GM18861 (cell line): ENCODE results near the gene LRMDA.

Source experiments
- ATAC-seq: cut with Tn5 transposase; IDR thresholded peaks from one replicate; pipeline ENCODE4 v1.9.1; 2021; ENCODE audit not compliant: unreplicated experiment

Gene LRMDA

GRCh38 chr10:76033457-76034196, 602.2 kb downstream of the LRMDA start:
- no peak for ATAC-seq

DNA sequence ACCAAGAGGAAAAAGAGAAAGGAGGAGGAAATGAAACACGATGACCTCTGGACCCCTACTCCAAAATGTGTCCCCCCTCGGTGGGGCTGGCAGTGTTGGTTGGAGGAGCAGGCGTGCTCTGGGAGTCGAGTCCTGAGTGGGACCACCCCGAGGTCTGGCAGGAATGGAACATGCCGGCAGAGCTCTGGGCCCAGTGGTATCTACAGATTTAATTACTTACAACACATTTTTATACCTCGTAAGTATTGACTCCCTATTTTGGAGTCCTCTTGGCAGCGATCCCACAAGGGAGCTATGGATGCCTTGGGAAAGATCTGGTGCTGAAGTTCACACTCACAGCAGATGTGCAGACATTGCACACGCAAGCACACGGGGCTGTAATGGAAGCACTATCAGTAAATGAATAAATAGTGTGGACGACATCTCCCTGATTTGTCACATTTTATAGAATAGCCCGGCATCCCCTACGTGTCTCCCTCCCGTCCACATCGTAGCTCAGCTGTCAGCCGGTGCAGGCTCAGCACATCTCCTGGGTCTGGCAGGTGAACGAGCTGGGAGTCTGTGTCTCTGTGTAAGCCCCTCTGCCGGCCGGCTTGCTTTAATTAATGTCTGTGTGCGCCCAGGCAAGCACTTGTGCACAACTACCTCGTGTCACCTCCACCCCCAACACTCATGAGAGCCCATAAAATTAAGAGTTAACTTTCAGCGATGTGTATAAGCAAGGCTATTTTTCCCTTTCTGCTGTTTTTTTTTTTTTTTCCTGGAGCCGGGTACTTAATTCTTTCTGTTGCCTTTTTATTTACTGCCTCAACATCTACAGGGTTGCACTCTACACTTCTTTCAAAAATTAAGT, 603.2 kb downstream of the LRMDA start:
- no peak for ATAC-seq

DNA sequence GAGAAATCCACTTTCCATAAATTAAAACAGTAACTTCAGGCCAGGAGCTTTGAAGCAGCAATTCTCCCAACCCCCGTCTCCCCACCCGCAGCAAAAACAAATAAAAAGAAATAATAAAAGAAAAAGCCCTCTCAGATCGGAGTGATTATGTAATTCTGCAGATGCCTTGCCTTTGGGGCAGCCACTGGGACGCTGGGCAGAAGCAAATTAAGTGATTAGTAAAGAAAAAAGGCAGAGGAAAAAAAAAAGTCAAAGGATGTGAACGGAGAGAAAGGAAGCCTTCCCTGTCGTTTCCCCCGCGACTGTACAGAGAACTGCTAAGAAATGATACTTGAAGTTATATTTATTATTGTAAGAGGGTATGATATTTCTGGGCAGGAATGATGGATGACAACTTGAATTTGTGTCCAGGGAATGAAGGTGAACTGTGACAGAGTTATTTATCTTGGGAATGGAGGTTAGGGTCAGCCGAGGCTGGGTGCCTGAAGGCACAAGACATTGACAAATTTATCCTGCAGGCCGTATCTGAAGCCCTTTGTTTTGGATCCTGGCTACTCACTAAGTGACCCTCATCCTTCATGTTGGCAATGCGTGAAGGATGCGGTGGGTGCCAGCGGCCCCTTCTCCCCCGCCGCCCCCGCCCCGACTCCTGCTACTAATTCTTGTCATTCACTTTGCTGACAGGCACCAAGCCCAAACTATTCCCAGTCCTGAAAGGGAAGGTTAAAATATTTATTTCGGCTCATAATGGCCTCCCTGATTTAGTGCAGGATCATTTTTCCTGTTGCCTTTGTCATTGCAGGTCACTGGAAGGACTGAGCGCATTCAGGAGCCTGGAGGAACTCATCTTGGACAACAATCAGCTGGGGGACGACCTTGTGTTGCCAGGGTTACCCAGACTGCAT, 604.0 kb downstream of the LRMDA start:
- no peak for ATAC-seq

GRCh38 chr10:76036111-76036940, 604.9 kb downstream of the LRMDA start:
- ATAC-seq: peak; percentile 57

DNA sequence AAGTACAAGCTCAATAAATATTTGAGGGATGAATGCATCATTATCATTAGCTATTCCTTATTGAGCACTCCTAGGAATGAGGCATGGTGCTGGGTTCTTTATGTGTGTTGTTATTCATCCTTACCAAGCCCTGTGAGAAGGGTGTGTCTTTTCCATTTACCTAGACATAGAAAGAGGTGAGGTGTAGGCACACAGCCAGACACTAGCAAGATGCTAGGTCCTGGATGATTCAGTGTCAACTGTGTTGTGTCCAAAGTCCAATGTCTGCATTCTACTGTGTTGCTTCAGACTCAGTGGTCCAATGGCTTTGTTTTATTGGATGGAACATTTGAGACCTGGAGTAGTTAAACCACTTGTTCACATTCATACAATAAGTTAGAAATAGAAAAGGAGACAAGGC, 605.5 kb downstream of the LRMDA start:
- no peak for ATAC-seq

DNA sequence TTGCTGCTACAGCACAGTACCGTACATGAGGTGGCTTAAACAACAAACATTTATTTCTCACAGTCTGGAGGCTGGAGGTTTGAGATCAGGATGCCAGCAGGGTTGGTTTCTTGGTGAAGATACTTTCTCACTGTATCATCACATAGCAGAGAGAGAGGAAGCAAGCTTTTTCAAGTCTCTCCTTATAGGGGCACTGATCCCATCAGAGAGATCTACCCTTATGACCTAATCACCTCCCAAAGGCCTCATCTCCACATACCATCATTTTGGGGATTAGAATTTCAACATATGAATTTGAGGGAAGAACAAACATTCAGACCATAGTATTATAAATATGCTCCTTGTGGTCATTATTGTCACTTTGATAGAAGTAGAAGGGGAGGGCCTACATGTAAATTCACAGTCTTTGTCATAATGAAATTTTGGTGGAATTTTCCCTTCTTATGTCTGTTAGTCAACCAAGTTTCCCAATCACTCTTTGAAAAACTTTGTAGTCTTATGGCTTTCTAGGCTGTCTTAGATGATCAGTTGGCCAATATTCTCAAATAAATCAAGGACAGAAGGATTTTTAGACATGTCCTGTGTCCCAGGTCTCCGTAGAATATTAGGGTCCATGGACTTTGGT, 606.2 kb downstream of the LRMDA start:
- ATAC-seq: no peak

DNA sequence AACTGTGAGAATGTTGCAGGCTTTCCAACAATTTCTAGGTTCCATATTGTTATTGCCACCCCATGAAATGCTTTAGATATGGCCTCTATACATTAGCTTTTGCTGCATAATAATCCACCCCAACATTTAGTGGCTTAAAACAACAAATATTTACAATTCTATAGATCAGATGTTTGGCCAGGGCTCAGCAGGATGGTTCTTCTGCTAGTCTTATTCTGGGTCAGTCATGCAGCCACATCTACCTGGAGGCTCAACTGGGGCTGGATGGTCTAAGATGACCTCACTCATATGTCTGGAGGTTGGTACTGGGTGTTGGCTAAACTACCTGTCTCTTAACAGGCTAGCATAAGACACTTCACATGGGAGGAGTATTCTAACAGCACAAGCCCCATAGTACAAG, 607.3 kb downstream of the LRMDA start:
- ATAC-seq: no peak

DNA sequence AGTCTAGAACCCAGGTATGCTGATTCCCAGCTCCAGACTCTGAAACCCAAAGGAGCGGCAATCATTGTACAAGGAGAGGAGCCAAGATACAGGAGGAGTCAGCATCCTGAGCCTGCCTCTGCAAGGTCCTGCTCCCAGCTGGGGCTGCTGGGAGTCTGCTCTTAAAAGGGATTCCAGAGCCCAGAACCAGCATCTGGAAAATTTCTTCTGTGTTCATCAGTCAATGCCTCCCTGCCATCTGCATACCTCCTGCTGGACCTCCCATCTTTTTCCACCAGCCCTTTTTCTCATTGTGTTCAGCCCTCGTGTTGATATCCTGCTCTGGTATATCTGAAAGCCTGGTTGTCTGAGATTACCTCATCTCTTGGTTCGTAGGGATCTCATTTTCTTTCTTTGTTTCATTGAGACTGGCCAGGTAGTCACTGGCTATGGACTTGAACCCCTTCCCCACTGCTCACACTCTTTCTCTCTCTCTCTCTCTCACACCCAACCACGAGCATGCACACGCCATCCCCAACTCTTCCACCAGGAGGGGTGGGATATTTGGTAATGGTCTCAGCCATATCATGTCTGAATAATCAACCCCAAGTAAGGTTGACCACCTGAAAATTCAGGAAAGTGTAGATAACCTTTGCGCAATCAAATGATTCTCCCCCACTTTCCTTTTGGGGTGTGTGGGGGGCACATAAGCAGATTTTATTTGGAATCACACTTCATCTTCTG, 608.8 kb downstream of the LRMDA start:
- ATAC-seq: no peak

GRCh38 chr10:76040830-76041220, 609.4 kb downstream of the LRMDA start:
- no peak for ATAC-seq

GRCh38 chr10:76041551-76041950, 610.1 kb downstream of the LRMDA start:
- ATAC-seq: no peak

DNA sequence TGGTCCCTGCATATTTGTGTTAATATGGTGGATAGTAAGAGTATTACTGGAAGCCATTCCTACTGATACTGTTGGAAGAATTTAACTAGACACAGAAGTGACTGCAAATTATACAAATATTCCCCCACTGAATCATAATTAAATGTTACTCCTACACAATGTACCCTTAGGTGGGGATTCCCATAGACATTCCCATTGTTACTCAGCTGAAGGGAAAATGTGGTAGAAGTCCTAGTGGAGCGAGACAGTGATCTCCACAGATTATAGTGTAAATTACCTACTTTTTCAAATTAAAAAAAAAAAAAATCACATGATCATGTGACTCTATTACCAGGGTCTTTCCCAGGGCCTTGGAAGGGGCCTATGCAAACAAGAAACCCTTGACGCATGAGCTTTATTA, 611.8 kb downstream of the LRMDA start:
- ATAC-seq: no peak

DNA sequence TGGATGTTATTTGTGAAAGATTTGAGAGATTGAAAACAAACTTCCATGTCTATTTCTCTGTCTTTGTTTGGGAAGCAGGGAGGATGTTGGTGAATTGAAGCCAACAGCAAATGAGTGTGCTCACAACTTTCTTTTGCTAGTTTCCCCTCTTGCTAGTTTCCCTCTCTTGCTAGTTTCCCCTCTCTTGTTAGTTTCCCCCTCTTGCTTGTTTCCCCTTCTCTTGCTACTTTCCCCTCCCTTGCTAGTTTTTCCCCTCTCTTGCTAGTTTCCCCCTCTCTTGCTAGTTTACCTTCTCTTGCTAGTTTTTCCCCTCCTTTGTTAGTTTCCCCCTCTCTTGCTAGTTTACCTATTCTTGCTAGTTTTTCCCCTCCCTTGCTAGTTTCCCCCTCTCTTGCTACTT, 613.3 kb downstream of the LRMDA start:
- ATAC-seq: no peak

GRCh38 chr10:76045174-76045573, 613.8 kb downstream of the LRMDA start:
- ATAC-seq: no peak

GRCh38 chr10:76047521-76047920, 616.1 kb downstream of the LRMDA start:
- no peak for ATAC-seq

GRCh38 chr10:76049581-76050290, 618.3 kb downstream of the LRMDA start:
- ATAC-seq: no peak

DNA sequence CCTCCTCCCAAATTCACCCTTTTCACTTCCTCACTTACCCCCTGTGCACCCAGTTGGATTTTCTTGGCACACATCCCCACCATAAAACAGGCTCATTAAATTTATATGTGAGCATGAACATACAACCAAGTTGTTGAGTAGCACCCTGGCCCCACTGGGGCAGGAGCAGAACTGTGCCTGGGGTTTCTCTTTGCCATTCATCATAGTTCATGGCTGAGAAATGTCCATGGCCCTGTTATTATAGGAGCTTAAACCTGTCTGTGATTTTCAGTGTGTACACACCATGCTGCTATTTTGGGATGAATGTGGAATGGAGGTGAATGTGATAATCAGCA, 618.8 kb downstream of the LRMDA start:
- no peak for ATAC-seq

- ATAC-seq: no peak
Observed at GRCh38 chr10:76051007-76051936, 619.8 kb downstream of the LRMDA start.
